Nephron (organoid): ENCODE data around the gene SNRNP25.
"Not testable (repeated sequence)": the region's sequence is repeated elsewhere in the genome, so short reads cannot be mapped to it uniquely, and the experiment has no call there.

Experiments used
- H3K27ac Mint-ChIP-seq, 3 experiments: 2 replicates each; pipeline ENCODE4 v1.8.0; 2020; ENCODE audit warnings: mixed read lengths in 3 of 3, mild to moderate bottlenecking in 2 of 3, moderate library complexity in 1 of 3
- H3K27me3 Mint-ChIP-seq: 2 replicates; pipeline ENCODE4 v1.8.0; 2021; ENCODE audit warnings: low read depth, mild to moderate bottlenecking, moderate library complexity, mixed read lengths
- H3K36me3 Mint-ChIP-seq: 2 replicates; pipeline ENCODE4 v1.8.0; 2020; ENCODE audit warnings: low read depth, mixed read lengths
- H3K4me1 Mint-ChIP-seq: 2 replicates; pipeline ENCODE4 v1.8.0; 2020; ENCODE audit warnings: mixed read lengths
- H3K4me3 Mint-ChIP-seq, 3 experiments: 2 replicates each; pipeline ENCODE4 v1.8.0; 2020; ENCODE audit warnings: mild to moderate bottlenecking in 3 of 3, mixed read lengths in 3 of 3, moderate library complexity in 2 of 3
- H3K9me3 Mint-ChIP-seq: 2 replicates; pipeline ENCODE4 v1.8.0; 2020; ENCODE audit warnings: mixed read lengths
- CTCF ChIP-seq, 3 experiments: fragments of 200-600 bp; sonication (generic); IDR thresholded peaks; one replicate each; pipeline ENCODE4 v1.5.0; 2021; ENCODE audit warnings: antibody characterized with exemption in 3 of 3; ENCODE audit not compliant: unreplicated experiment in 3 of 3

SNRNP25 gene

DNA sequence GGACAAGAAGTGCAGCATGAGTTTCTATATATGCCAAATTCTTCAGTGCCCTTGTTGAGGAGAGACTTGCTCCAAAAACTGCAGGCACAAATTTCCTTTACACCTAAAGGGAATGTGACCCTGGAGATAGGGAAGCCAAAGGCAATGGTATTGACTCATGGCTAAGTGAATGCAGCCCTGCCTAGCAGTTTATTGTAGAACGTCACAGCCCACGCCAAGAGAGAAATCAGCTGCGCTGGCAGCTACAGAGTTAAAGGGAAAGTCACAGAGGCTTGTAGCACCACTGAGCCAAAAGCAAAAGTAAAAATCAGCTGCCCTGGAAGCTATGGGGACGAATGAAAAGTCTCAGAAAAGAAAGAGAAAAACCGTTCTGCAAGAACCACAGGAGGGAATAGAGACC lies 10.3 kb upstream of the SNRNP25 start:
- Mint-ChIP-seq H3K27ac (no peak overlapping the region), H3K27me3 (no peaks in the 10 kb centered on the region), H3K36me3 (peaks cover 59% of the 10 kb centered on the region), H3K9me3 (no peaks in the 10 kb centered on the region), H3K4me1 (no peaks in the 10 kb centered on the region), H3K4me3 (no peak overlapping the region)
- TF ChIP-seq CTCF (IDR thresholded peaks at IDR 0.05; ENCODE audit: unreplicated experiment in 3 of 3), result no peak

GRCh38 chr16:44655-45054 lies 9.0 kb upstream of the SNRNP25 start:
- TF ChIP-seq CTCF (IDR thresholded peaks at IDR 0.05; ENCODE audit: unreplicated experiment in 3 of 3), result no peak
- peaks cover 60% of the 10 kb centered on the region for H3K36me3 Mint-ChIP-seq
- H3K4me3 Mint-ChIP-seq, result no peak overlapping the region
- H3K27ac Mint-ChIP-seq, result no peak overlapping the region
- H3K27me3 Mint-ChIP-seq, result no peaks in the 10 kb centered on the region
- H3K4me1 Mint-ChIP-seq, result no peaks in the 10 kb centered on the region
- H3K9me3 Mint-ChIP-seq, result no peaks in the 10 kb centered on the region

DNA sequence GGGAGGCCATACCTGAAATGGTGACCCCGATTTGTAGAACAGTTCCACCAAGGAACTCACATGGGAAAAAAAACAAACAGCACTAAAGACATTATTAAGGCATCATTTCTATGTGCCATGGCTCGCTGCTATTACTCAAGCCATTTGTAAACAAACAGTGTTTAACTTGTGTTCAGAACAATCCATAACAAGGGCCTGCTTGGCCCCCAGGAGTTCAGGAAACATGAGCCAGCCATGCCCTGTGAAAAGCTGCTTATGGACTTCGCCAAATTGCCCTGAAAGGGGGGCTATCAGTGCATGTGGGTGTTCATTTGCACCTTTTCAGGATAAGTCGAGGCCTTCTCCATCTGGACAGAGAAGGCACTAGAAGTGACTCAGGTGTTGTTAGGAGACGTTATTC lies 8.2 kb upstream of the SNRNP25 start:
- Mint-ChIP-seq H3K4me1 (no peaks in the 10 kb centered on the region), H3K9me3 (no peaks in the 10 kb centered on the region), H3K36me3 (peaks cover 66% of the 10 kb centered on the region), H3K4me3 (no peak overlapping the region), H3K27me3 (no peaks in the 10 kb centered on the region), H3K27ac (no peak overlapping the region)
- TF ChIP-seq CTCF (IDR thresholded peaks at IDR 0.05; ENCODE audit: unreplicated experiment in 3 of 3), result no peak

- not testable (repeated sequence) for H3K4me3 Mint-ChIP-seq, H3K9me3 Mint-ChIP-seq, H3K4me1 Mint-ChIP-seq, H3K27me3 Mint-ChIP-seq, H3K27ac Mint-ChIP-seq
- H3K36me3 Mint-ChIP-seq, result peaks cover 74% of the 10 kb centered on the region
Observed at GRCh38 chr16:46510-46909, 7.1 kb upstream of the SNRNP25 start.

GRCh38 chr16:47234-47633 lies 6.4 kb upstream of the SNRNP25 start:
- Mint-ChIP-seq H3K27me3 (no peaks in the 10 kb centered on the region), H3K9me3 (no peaks in the 10 kb centered on the region), H3K27ac (no peak overlapping the region), H3K4me1 (peaks cover 9% of the 10 kb centered on the region), H3K36me3 (peaks cover 67% of the 10 kb centered on the region), H3K4me3 (no peak overlapping the region)
- TF ChIP-seq CTCF (IDR thresholded peaks at IDR 0.05; ENCODE audit: unreplicated experiment in 3 of 3), result no peak

GRCh38 chr16:50769-51591 lies 2.6 kb upstream of the SNRNP25 start:
- peaks cover 16% of the 10 kb centered on the region for H3K4me1 Mint-ChIP-seq
- no peak overlapping the region for H3K27ac Mint-ChIP-seq
- peaks cover 37% of the 10 kb centered on the region for H3K36me3 Mint-ChIP-seq
- peak overlapping the region; percentile 68 to 96 (median 70) for H3K4me3 Mint-ChIP-seq
- no peak for TF ChIP-seq CTCF (IDR thresholded peaks at IDR 0.05; ENCODE audit: unreplicated experiment in 3 of 3)
- no peaks in the 10 kb centered on the region for H3K27me3 Mint-ChIP-seq
- H3K9me3 Mint-ChIP-seq, result no peaks in the 10 kb centered on the region
